MCF 10A (cell line): ENCODE measurements around the gene ARHGAP15. TPM values are rescaled to one million over a fixed set of nuclear protein-coding genes. Genes with fewer than 3 reads are reported as not detected.
A peak's percentile ranks its signal among the peaks of the same experiment; 100 is the strongest.

Experiments
- BruUV-seq: library from RNA; stranded (reverse); fragments of 400-500 nt; replicated peaks from 2 replicates; lab custom pipeline; 2021; lab: Mats Ljungman, UMichigan
- CTCF ChIA-PET: fragments of 300-600 bp; sonication (Branson Sonifier 250); formaldehyde crosslinking; extraction: SDS; loops from one replicate; lab custom pipeline; 2021; ENCODE audit warnings: antibody characterized with exemption, inconsistent platforms; lab: Yijun Ruan, JAX
- POLR2A ChIA-PET: fragments of 300-600, 350-650 bp; sonication (Branson Sonifier 250); formaldehyde crosslinking; extraction: SDS; loops from one replicate; lab custom pipeline; 2020; ENCODE audit warnings: antibody characterized with exemption, inconsistent platforms; lab: Yijun Ruan, JAX
- DNase-seq: peaks from one replicate; pipeline ENCODE4 v3.0.0-alpha.2; 2018; ENCODE audit not compliant: unreplicated experiment
- H3K27ac Mint-ChIP-seq: one replicate; pipeline ENCODE4 v1.8.0; 2022; ENCODE audit warnings: mild to moderate bottlenecking, low read depth, mixed read lengths; ENCODE audit not compliant: unreplicated experiment
- H3K27me3 Mint-ChIP-seq: one replicate; pipeline ENCODE4 v1.8.0; 2022; ENCODE audit warnings: mixed read lengths; ENCODE audit not compliant: insufficient read depth, unreplicated experiment
- H3K36me3 Mint-ChIP-seq: one replicate; pipeline ENCODE4 v1.8.0; 2022; ENCODE audit warnings: mild to moderate bottlenecking, moderate library complexity, mixed read lengths; ENCODE audit not compliant: insufficient read depth, unreplicated experiment
- H3K4me1 Mint-ChIP-seq: one replicate; pipeline ENCODE4 v1.8.0; 2022; ENCODE audit warnings: mixed read lengths; ENCODE audit not compliant: insufficient read depth, unreplicated experiment
- H3K4me3 Mint-ChIP-seq: one replicate; pipeline ENCODE4 v1.8.0; 2022; ENCODE audit warnings: mild to moderate bottlenecking, moderate library complexity, mixed read lengths; ENCODE audit not compliant: unreplicated experiment
- H3K9me3 Mint-ChIP-seq: one replicate; pipeline ENCODE4 v1.8.0; 2022; ENCODE audit warnings: mixed read lengths; ENCODE audit not compliant: unreplicated experiment
- CTCF ChIP-seq: fragments of 200-600 bp; IDR thresholded peaks from one replicate; pipeline ENCODE4 v1.8.0; 2022; ENCODE audit warnings: antibody characterized with exemption, mild to moderate bottlenecking; ENCODE audit not compliant: unreplicated experiment
- intact Hi-C: fragments of 100-400 bp; cut with micrococcal nuclease; formaldehyde crosslinking; loops from 2 replicates; pipeline ENCODE4 v1.14.1; 2022
- total RNA-seq: library from RNA; stranded (reverse); gene quantifications from 2 replicates; pipeline ENCODE4 v1.2.3, GENCODE V29; 2022

ARHGAP15 gene
- total RNA-seq, 1 experiment from 2014 or later: not detected

DNA sequence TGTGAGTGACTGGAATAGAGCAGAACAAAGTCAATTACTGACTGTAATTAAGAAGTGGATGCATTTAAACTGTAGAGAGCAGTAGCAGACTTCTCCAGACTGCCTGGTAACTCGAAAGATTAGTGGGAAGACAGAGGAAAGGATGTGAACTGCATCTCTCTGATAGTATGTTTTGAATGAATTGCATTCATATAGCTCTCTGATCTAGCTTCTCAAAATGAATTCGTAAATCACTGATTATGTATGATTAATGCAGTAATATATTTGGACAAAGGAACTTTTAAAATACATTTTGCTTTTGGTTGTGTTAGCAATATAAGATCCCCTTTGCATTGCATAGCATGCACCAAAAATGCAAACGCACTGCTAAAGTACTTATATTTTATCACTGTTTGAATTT lies 304.0 kb downstream of the ARHGAP15 start:
- ChIA-PET CTCF (interaction anchor here (0.5 kb wide), 1 partner anchor 415 kb away, joined by 3 read pairs; no protein-coding TSS in a partner anchor), POLR2A (interaction anchor here (1.3 kb wide), 1 partner anchor 35 kb away, joined by 7 read pairs; no protein-coding TSS in a partner anchor)
- Mint-ChIP-seq H3K27ac (no peak overlapping the region), H3K9me3 (no peaks in the 10 kb centered on the region), H3K4me1 (peaks cover 12% of the 10 kb centered on the region), H3K27me3 (no peaks in the 10 kb centered on the region), H3K36me3 (peaks cover 2% of the 10 kb centered on the region), H3K4me3 (no peak overlapping the region)
- intact Hi-C loops: no loop called here
- DNase-seq: peak; percentile 6
- no peak for TF ChIP-seq CTCF
- BruUV-seq: no TSS peak

GRCh38 chr2:143433840-143434239 lies 304.6 kb downstream of the ARHGAP15 start:
- no peaks in the 10 kb centered on the region for H3K9me3 Mint-ChIP-seq
- H3K27ac Mint-ChIP-seq: no peak overlapping the region
- intact Hi-C loops: no loop called here
- peaks cover 7% of the 10 kb centered on the region for H3K4me1 Mint-ChIP-seq
- ChIA-PET CTCF (no interaction called here), POLR2A (interaction anchor here (1.3 kb wide), 1 partner anchor 35 kb away, joined by 7 read pairs; no protein-coding TSS in a partner anchor)
- H3K36me3 Mint-ChIP-seq: no peaks in the 10 kb centered on the region
- DNase-seq: no peak
- H3K4me3 Mint-ChIP-seq: no peak overlapping the region
- BruUV-seq: no TSS peak
- TF ChIP-seq CTCF: no peak
- no peaks in the 10 kb centered on the region for H3K27me3 Mint-ChIP-seq

DNA sequence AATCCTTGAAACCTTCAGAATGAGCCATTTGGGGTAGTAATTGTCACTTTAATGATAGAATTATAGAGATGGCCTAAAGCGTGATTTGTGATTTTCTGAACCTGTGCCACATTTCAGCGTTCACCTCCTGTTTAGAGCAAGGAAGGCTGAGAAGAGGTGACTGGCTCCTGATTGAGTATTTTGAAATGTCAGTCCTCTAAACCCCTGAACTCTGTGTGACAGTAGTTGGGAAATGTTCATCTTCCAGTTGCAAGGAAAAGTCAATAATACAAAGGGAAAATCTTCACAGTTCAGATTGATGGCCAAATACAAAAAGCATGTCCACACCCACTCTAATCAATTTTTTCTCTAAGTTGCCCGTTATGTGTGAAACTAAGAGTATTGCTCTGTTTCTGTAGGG lies 305.2 kb downstream of the ARHGAP15 start:
- intact Hi-C loops: no loop called here
- Mint-ChIP-seq H3K36me3 (no peaks in the 10 kb centered on the region), H3K27me3 (no peaks in the 10 kb centered on the region), H3K27ac (no peak overlapping the region), H3K4me1 (peaks cover 1% of the 10 kb centered on the region), H3K4me3 (no peak overlapping the region), H3K9me3 (no peaks in the 10 kb centered on the region)
- no peak for TF ChIP-seq CTCF
- no peak for DNase-seq
- ChIA-PET POLR2A (no interaction called here), CTCF (no interaction called here)
- no TSS peak for BruUV-seq

DNA sequence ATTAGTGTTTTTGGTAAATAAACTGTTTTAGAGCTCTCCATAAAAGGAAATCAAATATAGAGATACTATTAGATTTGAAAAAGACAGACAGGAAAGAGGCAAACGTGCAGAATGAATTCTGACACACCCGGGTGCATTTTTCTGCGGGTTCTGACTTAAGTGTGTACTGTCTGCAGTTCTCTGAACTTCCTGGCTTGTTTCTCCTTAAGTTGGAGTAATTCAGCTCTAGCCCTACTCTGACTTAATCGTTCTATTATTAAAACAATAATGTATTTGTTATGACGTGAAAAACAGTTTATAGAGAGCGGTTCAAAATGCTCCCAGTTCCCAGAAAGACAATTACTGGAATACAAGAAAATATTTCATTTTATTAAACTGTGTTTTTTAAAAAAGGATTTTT lies 305.9 kb downstream of the ARHGAP15 start:
- TF ChIP-seq CTCF: no peak
- Mint-ChIP-seq H3K27me3 (no peaks in the 10 kb centered on the region), H3K4me1 (no peaks in the 10 kb centered on the region), H3K27ac (no peak overlapping the region), H3K36me3 (no peaks in the 10 kb centered on the region), H3K9me3 (no peaks in the 10 kb centered on the region), H3K4me3 (no peak overlapping the region)
- DNase-seq: no peak
- no TSS peak for BruUV-seq
- POLR2A ChIA-PET: no interaction called here
- CTCF ChIA-PET: no interaction called here
- intact Hi-C loops: no loop called here
